Natural killer cell (primary cell): Measurements from ENCODE around the gene ADCY2. TPM values are rescaled to one million over a fixed set of nuclear protein-coding genes. Genes with fewer than 3 reads are reported as not detected.

ENCODE experiments used
- ATAC-seq, 3 donors: fragments of 150-1000 bp in 2 of 3; fragments of 200-7000 bp in 1 of 3; cut with Tn5 transposase; 1 replicate in 1 of 3; 2 replicates in 2 of 3; pipeline ENCODE4 v1.10.0; 2021; ENCODE audit warnings: mild to moderate bottlenecking in 2 of 3, moderate library complexity in 2 of 3
- DNase-seq, 2 donors: peaks; one replicate each; pipeline versions ENCODE4 v3.0.0 to v3.0.0-alpha.2; 2013 to 2021; ENCODE audit warnings: mixed read lengths in 1 of 2
- H3K27ac ChIP-seq: one replicate; pipeline ENCODE4 v1.5.1; 2013; ENCODE audit warnings: mild to moderate bottlenecking, low read length
- H3K27me3 ChIP-seq: one replicate; pipeline ENCODE4 v1.6.1; 2013; ENCODE audit warnings: low read length; ENCODE audit not compliant: control insufficient read depth, insufficient read depth
- H3K36me3 ChIP-seq: one replicate; pipeline ENCODE4 v1.6.1; 2013; ENCODE audit warnings: low read length; ENCODE audit not compliant: control insufficient read depth, insufficient read depth
- H3K4me1 ChIP-seq: one replicate; pipeline ENCODE4 v1.6.1; 2013; ENCODE audit warnings: low read length; ENCODE audit not compliant: control insufficient read depth, insufficient read depth
- H3K4me3 ChIP-seq: one replicate; pipeline ENCODE4 v1.5.1; 2013; ENCODE audit warnings: low read length
- H3K9me3 ChIP-seq: one replicate; pipeline ENCODE4 v1.6.1; 2013; ENCODE audit warnings: low read length; ENCODE audit not compliant: control insufficient read depth, insufficient read depth
- H3K27ac Mint-ChIP-seq, 2 donors: one replicate each; pipeline ENCODE4 v1.8.0; 2022; ENCODE audit warnings: mild to moderate bottlenecking in 2 of 2, mixed read lengths in 2 of 2, moderate library complexity in 1 of 2
- H3K27me3 Mint-ChIP-seq, 2 donors: one replicate each; pipeline ENCODE4 v1.8.0; 2022; ENCODE audit warnings: low read depth in 2 of 2, mixed read lengths in 2 of 2
- H3K36me3 Mint-ChIP-seq: one replicate; pipeline ENCODE4 v1.8.0; 2022; ENCODE audit warnings: mixed read lengths
- H3K4me1 Mint-ChIP-seq, 2 donors: one replicate each; pipeline ENCODE4 v1.8.0; 2022; ENCODE audit warnings: mixed read lengths in 2 of 2
- H3K4me3 Mint-ChIP-seq: one replicate; pipeline ENCODE4 v1.8.0; 2022; ENCODE audit warnings: mild to moderate bottlenecking, moderate library complexity, mixed read lengths
- H3K9me3 Mint-ChIP-seq, 2 donors: one replicate each; pipeline ENCODE4 v1.8.0; 2022; ENCODE audit warnings: mixed read lengths in 2 of 2
- WGBS: methylation state at CpG from one replicate; pipeline ENCODE4 v1.1.7; 2013; ENCODE audit warnings: missing lambda C conversion rate; ENCODE audit not compliant: insufficient coverage; 5-methylcytosine and 5-hydroxymethylcytosine counted together
- intact Hi-C: fragments of 100-400 bp; cut with micrococcal nuclease; formaldehyde crosslinking; loops from one replicate; pipeline ENCODE4 v1.14.2; 2022
- total RNA-seq, 4 donors: library from RNA; stranded (reverse); fragments of 120-200 nt in 1 of 4; gene quantifications; one replicate each; pipeline versions ENCODE4 v1.2.3 to v1.2.4, GENCODE V29; 2013 to 2022
- TF ChIP-seq, protein P1 (sequence below): fragments of 200-600 bp; IDR thresholded peaks from one replicate; pipeline ENCODE4 v1.8.0; 2022; ENCODE audit warnings: antibody characterized with exemption

Gene ADCY2
- total RNA-seq, 3 donors from 2014 or later (not counting 1 experiment from before 2014, with no cell fraction given): not detected

DNA sequence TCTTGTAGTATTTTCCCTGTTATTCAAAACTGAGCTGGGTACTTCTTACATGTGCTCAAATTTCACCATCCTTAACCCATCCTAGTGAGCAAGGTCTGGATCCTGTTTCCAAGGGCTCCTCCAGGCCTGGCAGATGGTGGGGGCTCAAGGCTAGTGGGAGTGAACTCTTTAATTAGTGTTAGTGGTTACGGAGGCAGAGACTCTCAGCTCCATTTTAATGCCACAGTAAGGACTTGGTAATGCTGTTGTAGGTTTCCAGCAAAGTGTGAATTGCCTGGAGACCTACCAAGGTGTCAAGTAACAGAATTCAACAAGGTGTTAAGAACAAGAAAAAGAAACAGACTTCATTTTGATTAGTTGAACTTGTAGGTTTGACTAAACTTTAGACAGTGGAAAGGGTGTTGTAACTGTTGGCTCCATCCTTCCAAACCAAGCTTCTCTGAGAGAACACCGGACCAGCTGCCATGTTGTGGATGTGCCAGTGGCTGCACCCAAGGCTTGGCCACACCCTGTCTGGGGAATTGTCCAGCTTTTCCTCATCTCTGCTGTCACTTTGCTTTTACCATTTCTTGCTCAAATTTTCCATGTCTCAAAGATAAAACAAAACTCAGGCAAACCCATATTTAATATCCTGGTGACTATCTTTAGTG lies 98.7 kb downstream of the ADCY2 start:
- DNase-seq (no peak), ATAC-seq (no peak)
- Histone ChIP-seq H3K36me3 (no peaks in the 10 kb centered on the region), H3K27me3 (no peaks in the 10 kb centered on the region), H3K9me3 (no peaks in the 10 kb centered on the region), H3K27ac (no peak overlapping the region), H3K4me1 (no peaks in the 10 kb centered on the region), H3K4me3 (no peak overlapping the region)
- H3K27ac Mint-ChIP-seq: no peak overlapping the region
- H3K27me3 Mint-ChIP-seq: no peaks in the 10 kb centered on the region
- H3K36me3 Mint-ChIP-seq: no peaks in the 10 kb centered on the region
- TF ChIP-seq, protein P1, sequence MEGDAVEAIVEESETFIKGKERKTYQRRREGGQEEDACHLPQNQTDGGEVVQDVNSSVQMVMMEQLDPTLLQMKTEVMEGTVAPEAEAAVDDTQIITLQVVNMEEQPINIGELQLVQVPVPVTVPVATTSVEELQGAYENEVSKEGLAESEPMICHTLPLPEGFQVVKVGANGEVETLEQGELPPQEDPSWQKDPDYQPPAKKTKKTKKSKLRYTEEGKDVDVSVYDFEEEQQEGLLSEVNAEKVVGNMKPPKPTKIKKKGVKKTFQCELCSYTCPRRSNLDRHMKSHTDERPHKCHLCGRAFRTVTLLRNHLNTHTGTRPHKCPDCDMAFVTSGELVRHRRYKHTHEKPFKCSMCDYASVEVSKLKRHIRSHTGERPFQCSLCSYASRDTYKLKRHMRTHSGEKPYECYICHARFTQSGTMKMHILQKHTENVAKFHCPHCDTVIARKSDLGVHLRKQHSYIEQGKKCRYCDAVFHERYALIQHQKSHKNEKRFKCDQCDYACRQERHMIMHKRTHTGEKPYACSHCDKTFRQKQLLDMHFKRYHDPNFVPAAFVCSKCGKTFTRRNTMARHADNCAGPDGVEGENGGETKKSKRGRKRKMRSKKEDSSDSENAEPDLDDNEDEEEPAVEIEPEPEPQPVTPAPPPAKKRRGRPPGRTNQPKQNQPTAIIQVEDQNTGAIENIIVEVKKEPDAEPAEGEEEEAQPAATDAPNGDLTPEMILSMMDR: no peak
- no peaks in the 10 kb centered on the region for H3K9me3 Mint-ChIP-seq
- H3K4me3 Mint-ChIP-seq: no peak overlapping the region
- WGBS: 70% methylated on average over 2 of the region's 2 CpGs
- intact Hi-C loops: no loop called here
- no peaks in the 10 kb centered on the region for H3K4me1 Mint-ChIP-seq

DNA sequence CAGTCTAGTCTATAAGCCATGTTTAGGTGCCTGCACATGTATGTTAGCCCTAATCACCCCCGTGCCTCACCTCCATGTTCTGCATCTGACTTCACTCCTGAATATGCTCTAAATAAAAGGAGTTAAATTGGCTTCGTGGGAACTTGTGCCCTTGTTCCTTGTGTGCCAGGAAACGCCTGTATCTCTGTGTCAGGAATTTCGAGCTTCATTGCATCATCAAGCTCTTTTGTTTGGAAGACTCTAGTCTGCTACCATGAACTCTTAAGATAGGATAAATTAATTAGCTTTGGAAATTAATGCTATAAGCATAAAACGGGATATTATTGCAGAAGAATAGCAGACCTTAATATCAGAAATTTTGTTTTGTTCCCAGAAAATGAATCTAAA lies 99.2 kb downstream of the ADCY2 start:
- WGBS: 68% methylated on average over 4 of the region's 5 CpGs
- Histone ChIP-seq H3K4me1 (no peaks in the 10 kb centered on the region), H3K9me3 (no peaks in the 10 kb centered on the region), H3K36me3 (no peaks in the 10 kb centered on the region), H3K27ac (no peak overlapping the region), H3K27me3 (no peaks in the 10 kb centered on the region), H3K4me3 (no peak overlapping the region)
- H3K27me3 Mint-ChIP-seq: no peaks in the 10 kb centered on the region
- no peaks in the 10 kb centered on the region for H3K36me3 Mint-ChIP-seq
- no peaks in the 10 kb centered on the region for H3K9me3 Mint-ChIP-seq
- intact Hi-C loops: no loop called here
- DNase-seq: no peak
- no peak overlapping the region for H3K27ac Mint-ChIP-seq
- ATAC-seq: no peak
- H3K4me1 Mint-ChIP-seq: no peaks in the 10 kb centered on the region
- TF ChIP-seq, protein P1: no peak
- no peak overlapping the region for H3K4me3 Mint-ChIP-seq

DNA sequence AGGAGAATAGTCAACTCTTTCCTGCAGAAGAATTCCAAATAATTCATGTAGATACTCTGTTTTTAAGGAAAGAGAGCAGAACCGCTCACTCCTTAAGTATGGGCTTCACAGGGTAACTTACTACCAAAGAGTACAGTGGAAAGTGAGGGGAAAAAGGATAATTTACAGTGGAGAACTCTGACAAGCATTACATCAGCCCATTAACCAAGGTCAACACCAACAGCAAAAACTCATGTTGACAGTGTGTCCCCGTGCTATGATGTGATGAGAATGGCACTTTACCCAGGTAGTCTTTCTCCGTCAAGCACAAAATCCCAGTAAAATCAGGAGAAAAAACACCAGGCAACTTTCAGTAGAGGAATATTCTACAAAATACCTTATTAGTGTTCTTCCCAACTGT lies 104.3 kb downstream of the ADCY2 start:
- WGBS: 86% methylated on average over 3 of the region's 3 CpGs
- H3K27me3 ChIP-seq: no peaks in the 10 kb centered on the region
- no peak overlapping the region for H3K4me3 ChIP-seq
- TF ChIP-seq, protein P1: no peak
- no peak overlapping the region for H3K27ac Mint-ChIP-seq
- no peak overlapping the region for H3K4me3 Mint-ChIP-seq
- peaks cover 0 to 6% of the 10 kb centered on the region in 2 donors for H3K9me3 Mint-ChIP-seq
- DNase-seq (no peak), ATAC-seq (no peak)
- H3K36me3 ChIP-seq: no peaks in the 10 kb centered on the region
- H3K9me3 ChIP-seq: no peaks in the 10 kb centered on the region
- intact Hi-C loops: no loop called here
- H3K36me3 Mint-ChIP-seq: no peaks in the 10 kb centered on the region
- H3K27me3 Mint-ChIP-seq: no peaks in the 10 kb centered on the region
- no peak overlapping the region for H3K27ac ChIP-seq
- H3K4me1 ChIP-seq: no peaks in the 10 kb centered on the region
- H3K4me1 Mint-ChIP-seq: no peaks in the 10 kb centered on the region

DNA sequence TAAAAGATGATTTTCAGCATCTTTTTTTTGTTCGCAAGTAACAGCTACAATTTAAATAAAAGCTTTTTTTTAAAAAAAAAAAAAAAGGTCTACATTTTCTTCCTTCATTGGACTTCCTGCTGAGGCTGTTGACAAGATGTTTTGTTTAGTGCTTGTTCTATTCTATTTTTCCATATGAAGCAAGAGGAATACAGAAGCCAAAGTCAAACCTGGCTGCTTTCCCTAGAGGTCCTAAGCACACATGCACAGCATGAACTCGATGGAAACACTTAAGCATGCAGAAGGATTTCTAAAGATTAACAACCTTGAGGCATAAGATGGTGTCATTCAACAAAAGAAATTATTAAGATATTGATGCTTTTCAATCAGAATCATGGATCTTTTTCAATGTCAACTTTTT lies 105.1 kb downstream of the ADCY2 start:
- Histone ChIP-seq H3K9me3 (no peaks in the 10 kb centered on the region), H3K4me1 (no peaks in the 10 kb centered on the region), H3K27me3 (no peaks in the 10 kb centered on the region), H3K36me3 (no peaks in the 10 kb centered on the region), H3K4me3 (no peak overlapping the region), H3K27ac (no peak overlapping the region)
- Mint-ChIP-seq H3K4me3 (no peak overlapping the region), H3K9me3 (peaks cover 0 to 6% of the 10 kb centered on the region in 2 donors), H3K27me3 (no peaks in the 10 kb centered on the region), H3K27ac (no peak overlapping the region), H3K4me1 (no peaks in the 10 kb centered on the region), H3K36me3 (no peaks in the 10 kb centered on the region)
- ATAC-seq: no peak
- intact Hi-C loops: no loop called here
- 33% methylated on average over 1 of the region's 2 CpGs for WGBS
- DNase-seq: no peak
- TF ChIP-seq, protein P1: no peak
